Epithelial cell of esophagus (primary cell): Measurements from ENCODE around the gene MEGF6.
"Not testable (repeated sequence)": the region's sequence is repeated elsewhere in the genome, so short reads cannot be mapped to it uniquely, and the experiment has no call there.

Source experiments
- DNase-seq: peaks from one replicate; pipeline ENCODE4 v3.0.0; 2010; ENCODE audit warnings: low read depth
- H3K4me3 ChIP-seq: 2 replicates; pipeline ENCODE4 v1.5.1; 2011; ENCODE audit warnings: mild to moderate bottlenecking, low read length, control low read depth
- TF ChIP-seq, protein P1 (sequence below): IDR thresholded peaks from 2 replicates; pipeline ENCODE4 v1.5.1; 2011; ENCODE audit warnings: low read depth, mild to moderate bottlenecking, low read length, control low read depth, inconsistent platforms; ENCODE audit not compliant: insufficient read depth; ENCODE audit errors: missing control alignments

Gene MEGF6

DNA sequence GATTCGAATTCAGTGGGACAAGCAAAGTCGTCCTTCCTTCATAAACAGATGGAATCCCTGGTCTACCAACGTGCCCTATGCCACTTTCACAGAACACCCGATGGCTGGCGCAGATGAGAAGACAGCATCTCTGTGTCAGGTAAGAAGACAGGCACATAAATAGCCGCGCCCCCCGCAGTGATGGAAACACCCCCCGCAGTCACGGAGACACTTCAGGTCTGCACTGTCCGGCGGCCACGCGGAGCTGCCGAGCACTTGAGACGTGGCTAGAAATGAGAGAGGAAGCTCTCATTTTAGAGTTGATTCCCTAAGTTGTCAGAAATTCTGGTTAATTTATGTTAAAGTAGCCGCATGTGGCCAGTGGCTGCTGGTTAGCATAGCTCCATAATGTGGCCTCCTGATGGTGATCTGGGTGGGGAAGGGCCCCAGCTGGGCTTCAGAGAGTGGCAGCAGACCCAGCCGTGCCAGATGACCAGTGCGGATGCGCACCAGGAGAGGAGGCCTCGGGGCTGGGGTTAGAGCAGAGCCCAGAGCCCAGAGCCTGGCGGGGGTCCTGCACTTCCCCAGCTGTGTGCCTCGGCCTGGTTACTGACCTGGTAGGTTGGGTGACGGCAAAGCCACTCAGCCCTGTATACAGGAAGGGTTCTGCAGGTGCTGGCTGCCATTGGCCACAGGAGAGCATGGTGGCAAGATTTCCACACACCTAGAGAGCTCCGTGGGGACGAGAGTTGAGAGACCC, 16.4 kb upstream of the MEGF6 start:
- TF ChIP-seq, protein P1, sequence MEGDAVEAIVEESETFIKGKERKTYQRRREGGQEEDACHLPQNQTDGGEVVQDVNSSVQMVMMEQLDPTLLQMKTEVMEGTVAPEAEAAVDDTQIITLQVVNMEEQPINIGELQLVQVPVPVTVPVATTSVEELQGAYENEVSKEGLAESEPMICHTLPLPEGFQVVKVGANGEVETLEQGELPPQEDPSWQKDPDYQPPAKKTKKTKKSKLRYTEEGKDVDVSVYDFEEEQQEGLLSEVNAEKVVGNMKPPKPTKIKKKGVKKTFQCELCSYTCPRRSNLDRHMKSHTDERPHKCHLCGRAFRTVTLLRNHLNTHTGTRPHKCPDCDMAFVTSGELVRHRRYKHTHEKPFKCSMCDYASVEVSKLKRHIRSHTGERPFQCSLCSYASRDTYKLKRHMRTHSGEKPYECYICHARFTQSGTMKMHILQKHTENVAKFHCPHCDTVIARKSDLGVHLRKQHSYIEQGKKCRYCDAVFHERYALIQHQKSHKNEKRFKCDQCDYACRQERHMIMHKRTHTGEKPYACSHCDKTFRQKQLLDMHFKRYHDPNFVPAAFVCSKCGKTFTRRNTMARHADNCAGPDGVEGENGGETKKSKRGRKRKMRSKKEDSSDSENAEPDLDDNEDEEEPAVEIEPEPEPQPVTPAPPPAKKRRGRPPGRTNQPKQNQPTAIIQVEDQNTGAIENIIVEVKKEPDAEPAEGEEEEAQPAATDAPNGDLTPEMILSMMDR, result no peak
- no peak overlapping the region for H3K4me3 ChIP-seq
- DNase-seq, result no peak

DNA sequence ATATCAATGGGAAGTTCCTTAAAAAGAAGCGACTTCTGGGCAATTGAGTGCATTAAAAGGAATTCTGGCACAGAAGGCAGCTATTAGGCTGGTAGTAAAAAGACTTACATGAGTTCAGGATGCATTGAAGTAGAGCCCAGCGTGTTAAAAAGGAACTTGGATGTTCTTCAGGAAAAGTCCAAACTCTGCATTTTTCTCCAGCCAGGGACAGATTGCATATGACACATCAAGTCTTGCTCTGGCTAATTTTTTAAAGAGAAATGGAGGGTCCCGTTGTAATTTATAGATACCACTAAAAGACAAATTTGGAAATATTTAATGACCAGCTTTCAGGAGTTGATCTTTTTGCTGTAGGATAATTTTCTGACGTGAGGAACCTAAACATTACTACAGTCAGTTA, 14.7 kb upstream of the MEGF6 start:
- no peak for DNase-seq
- TF ChIP-seq, protein P1, result no peak
- peak overlapping the region; percentile 58 for H3K4me3 ChIP-seq

DNA sequence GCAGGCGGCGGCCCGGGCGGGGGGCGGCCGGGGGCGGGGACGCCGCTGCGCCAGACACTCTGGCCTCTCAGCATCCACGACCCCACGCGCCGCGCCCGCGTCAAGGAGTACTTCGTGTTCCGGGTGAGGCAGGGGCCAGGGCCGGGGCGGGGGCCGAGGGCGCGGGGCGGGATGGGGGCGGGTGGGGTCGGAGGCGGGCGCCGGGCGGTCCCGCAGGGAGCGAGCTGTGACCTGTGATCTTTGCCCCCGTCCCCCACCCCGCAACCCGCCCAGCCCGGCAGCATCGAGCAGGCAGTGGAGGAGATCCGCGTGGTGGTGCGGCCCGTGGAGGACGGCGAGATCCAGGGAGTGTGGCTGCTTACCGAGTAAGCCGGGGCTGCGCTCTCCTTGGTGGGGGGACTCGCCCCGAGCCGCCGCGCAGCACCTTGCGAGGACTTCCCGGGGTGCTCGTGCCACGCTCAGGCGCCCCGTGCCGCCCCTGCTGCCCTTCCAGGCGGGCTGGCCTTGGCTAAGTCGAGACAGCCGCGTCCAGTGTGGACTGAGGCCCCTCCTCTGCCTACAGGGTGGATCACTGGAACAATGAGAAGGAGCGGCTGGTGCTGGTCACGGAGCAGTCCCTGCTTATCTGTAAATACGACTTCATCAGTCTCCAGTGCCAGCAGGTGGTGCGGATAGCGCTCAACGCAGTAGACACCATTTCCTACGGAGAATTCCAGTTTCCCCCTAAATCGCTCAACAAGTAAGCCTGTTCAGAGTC, 14.0 kb upstream of the MEGF6 start:
- TF ChIP-seq, protein P1, result peak; percentile 19
- DNase-seq, result peak; percentile 58
- H3K4me3 ChIP-seq, result peak overlapping the region; percentile 58

DNA sequence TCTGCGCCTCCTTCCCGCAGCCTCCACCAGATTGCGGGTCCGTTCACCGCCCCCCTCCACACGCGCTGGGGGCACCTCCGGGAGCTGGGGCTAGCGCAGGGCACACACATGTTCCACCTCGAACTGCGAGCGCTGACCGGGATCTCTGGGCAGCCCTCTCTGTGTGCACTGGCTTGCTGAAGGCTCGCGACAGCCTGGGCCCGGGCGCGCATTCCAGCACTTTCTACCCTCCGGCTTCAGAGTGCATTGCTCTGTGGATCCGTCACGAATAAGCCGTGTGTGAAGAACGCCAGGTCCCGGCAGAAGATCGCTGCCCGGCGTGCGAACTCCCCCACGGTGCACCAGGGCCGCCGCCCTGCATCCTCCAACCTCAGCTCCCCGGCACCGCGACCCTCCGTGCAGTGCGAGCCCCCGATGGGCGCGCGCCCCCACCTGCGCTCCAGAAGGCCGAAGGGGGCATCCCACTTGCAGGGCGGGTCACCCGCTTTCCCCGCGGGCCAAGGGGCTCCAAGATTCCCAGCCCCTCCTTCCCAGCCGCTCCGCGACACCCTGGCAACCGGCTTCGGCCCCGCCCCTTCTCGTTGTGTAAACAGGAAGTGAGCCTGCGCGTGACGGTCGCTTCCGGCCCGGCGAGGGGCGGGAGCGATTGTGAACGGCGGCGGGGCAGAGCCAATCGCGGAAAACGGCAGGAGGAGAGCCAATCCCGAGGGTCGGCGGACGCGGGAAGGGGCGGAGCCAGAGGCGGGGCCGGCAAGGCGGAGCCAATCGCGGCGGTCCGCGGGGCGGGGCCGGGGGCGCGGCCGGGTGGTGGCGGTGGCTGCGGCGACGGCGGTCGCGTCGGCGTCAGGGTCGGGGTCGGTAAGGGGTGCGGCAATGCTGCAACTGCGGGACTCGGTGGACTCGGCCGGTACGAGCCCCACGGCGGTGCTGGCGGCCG, 13.2 kb upstream of the MEGF6 start, which contains the start of gene TPRG1L:
TSS of gene TPRG1L (plus strand) at position 816 of the 937 bp plus-strand sequence. CDS start at position 874, 58 bp downstream.
- H3K4me3 ChIP-seq, result peak within 1 kb of the TSS; percentile 79
- DNase-seq, result peak; percentile 97
- TF ChIP-seq, protein P1, result no peak

DNA sequence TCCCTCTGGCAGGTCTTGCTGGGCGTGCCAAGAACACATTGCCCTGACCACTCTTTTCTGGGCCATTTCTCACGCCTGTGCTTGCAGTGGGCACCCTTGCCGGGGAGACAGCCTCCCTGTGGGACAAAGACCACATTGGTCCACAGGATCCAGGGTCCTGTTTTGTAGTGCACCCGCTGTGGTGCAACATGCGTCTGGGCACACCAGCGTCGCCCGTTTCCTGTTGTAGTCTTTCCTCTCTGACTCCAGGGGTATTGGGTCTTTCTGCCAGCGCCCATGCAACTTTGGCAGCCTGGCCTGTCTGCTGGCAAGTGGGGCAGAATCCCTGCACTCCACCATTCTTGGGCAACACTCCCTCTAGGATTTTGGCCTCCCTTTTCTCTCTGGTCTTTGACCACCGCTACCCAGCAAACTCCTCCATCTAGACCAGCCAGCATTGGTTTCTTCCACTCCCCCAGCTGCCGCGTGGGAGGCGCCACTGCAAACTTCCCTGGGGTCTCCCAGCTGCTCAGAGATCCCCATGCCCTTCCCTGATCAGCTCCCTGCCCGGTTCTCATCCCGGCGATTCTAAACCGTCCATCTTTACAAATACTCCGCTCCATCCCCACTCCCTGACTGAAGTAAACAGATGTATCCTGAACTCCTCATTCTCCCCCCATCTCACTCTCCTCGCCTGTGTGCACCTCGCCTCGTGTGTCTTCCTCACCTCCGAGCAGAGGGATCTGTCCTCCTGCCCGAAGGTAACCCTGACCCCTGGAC, 12.3 kb upstream of the MEGF6 start:
- TF ChIP-seq, protein P1, result no peak
- DNase-seq, result no peak
- peak overlapping the region; percentile 79 for H3K4me3 ChIP-seq

DNA sequence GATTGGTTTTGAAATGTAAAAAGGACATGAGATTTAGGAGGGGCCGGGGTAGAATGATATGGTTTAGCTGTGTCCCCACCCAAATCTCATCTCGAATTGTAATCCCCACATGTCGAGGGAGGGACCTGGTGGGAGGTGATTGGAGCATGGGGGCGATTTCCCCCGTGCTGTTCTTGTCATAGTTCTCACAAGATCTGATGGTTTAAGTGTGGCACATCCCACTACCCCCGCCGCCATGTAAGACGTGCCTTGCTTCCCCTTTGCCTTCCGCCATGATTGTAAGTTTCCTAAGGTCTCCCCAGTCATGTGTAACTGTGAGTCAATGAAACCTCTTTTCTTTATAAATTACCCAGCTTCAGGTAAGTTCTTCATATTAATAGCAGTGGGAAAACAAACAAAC, 10.8 kb upstream of the MEGF6 start:
- H3K4me3 ChIP-seq, DNase-seq: not testable (repeated sequence)
